HG02610 (cell line): ENCODE data around the gene FCER2.
A peak's percentile ranks its signal among the peaks of the same experiment; 100 is the strongest.

Experiments
- ATAC-seq: cut with Tn5 transposase; IDR thresholded peaks from one replicate; pipeline ENCODE4 v1.9.1; 2021; ENCODE audit warnings: mild to moderate bottlenecking, moderate library complexity; ENCODE audit not compliant: unreplicated experiment

The FCER2 gene

GRCh38 chr19:7704280-7705060 is 2.5 kb upstream of the FCER2 start:
- ATAC-seq: no peak

- no peak for ATAC-seq
Measured at GRCh38 chr19:7703332-7703731, 1.4 kb upstream of the FCER2 start.

GRCh38 chr19:7701049-7701653 is 780 bp downstream of the FCER2 start:
- ATAC-seq: no peak

GRCh38 chr19:7699417-7700401 is 2.2 kb downstream of the FCER2 start:
- ATAC-seq: no peak

GRCh38 chr19:7699003-7699402 is 2.9 kb downstream of the FCER2 start:
- no peak for ATAC-seq

- no peak for ATAC-seq
Measured at GRCh38 chr19:7698583-7698982, 3.3 kb downstream of the FCER2 start.

GRCh38 chr19:7697721-7698287 is 4.1 kb downstream of the FCER2 start:
- no peak for ATAC-seq

- ATAC-seq: no peak
Measured at GRCh38 chr19:7694499-7694898, 7.4 kb downstream of the FCER2 start.

- no peak for ATAC-seq
Measured at GRCh38 chr19:7692417-7693088, 9.4 kb downstream of the FCER2 start.

GRCh38 chr19:7691497-7691896 is 10.4 kb downstream of the FCER2 start:
- ATAC-seq: no peak

- no peak for ATAC-seq
Measured at GRCh38 chr19:7690779-7691258, 11.1 kb downstream of the FCER2 start.

- ATAC-seq: no peak
Measured at GRCh38 chr19:7689165-7689564, 12.8 kb downstream of the FCER2 start.

GRCh38 chr19:7687177-7687576 is 14.8 kb downstream of the FCER2 start:
- no peak for ATAC-seq

- no peak for ATAC-seq
Measured at GRCh38 chr19:7685546-7686445, 16.1 kb downstream of the FCER2 start.

- ATAC-seq: no peak
Measured at GRCh38 chr19:7682175-7682855, 19.6 kb downstream of the FCER2 start.

- no peak for ATAC-seq
Measured at GRCh38 chr19:7681340-7682174, 20.4 kb downstream of the FCER2 start.

GRCh38 chr19:7680606-7681339 is 21.2 kb downstream of the FCER2 start, which contains the start of gene TRAPPC5:
Gene TRAPPC5, plus strand, starts transcription at chr19:7680833. Its CDS starts 1,421 bp downstream, at chr19:7682254.
- ATAC-seq: peak; percentile 47
